ENCODE measurements around the gene TRPV3.

- no peak for TF ChIP-seq CTCF (IDR thresholded peaks at IDR 0.05)
- TF ChIP-seq EZH2 (IDR thresholded peaks at IDR 0.05), result no peak
- TF ChIP-seq EZH2phosphoT487 (IDR thresholded peaks at IDR 0.05), result no peak
Observed at GRCh38 chr17:3590231-3590630, 32.6 kb upstream of the TRPV3 start.

Measured in neural progenitor cell (in vitro differentiated cells).